T-helper 2 cell (primary cell): ENCODE measurements around the gene ACTL6B.
"Not testable (repeated sequence)": the region's sequence is repeated elsewhere in the genome, so short reads cannot be mapped to it uniquely, and the experiment has no call there.

Source experiments
- DNase-seq, 5 experiments: peaks; one replicate each; pipeline versions ENCODE4 v3.0.0 to v3.0.0-alpha.2; 2012 to 2022
- total RNA-seq, 2 donors: gene quantifications; one replicate each; lab custom pipeline; 2026; lab: John Stamatoyannopoulos, UW

ACTL6B gene
- total RNA-seq = 0 to 0.31 reads per million in 2 donors

- DNase-seq = peak in 4 of 5 experiments; percentile 30 to 66 (median 36)
These were observed at the start of gene ACTL6B for GRCh38 chr7:100655908-100656674. ACTL6B (minus strand) TSS chr7:100656448; CDS start chr7:100656354, 94 bp downstream.

GRCh38 chr7:100705320-100705752 is 49.1 kb upstream of the ACTL6B start:
- peak; percentile 54 to 75 (median 61) for DNase-seq

DNA sequence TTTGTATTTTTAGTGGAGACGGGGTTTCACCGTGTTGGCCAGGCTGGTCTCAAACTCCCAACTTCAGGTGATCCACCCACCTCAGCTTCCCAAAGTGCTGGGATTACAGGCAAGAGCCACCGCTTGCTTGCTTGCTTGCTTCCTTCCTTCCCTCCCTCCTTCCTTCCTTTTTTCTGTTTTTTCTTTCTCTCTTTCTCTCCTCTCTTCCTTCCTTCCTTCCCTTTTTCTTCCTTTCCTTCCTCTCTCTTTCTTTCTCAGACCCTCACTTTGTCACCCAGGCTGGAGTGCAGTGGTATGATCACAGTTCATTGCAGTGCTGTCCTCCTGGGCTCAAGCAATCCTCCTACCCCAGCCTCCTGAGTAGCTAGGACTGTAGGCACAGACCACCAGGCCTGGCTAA is 44.8 kb upstream of the ACTL6B start:
- not testable (repeated sequence) for DNase-seq

- DNase-seq = no peak
These were observed 42.8 kb upstream of the ACTL6B start for GRCh38 chr7:100699018-100699417.

DNA sequence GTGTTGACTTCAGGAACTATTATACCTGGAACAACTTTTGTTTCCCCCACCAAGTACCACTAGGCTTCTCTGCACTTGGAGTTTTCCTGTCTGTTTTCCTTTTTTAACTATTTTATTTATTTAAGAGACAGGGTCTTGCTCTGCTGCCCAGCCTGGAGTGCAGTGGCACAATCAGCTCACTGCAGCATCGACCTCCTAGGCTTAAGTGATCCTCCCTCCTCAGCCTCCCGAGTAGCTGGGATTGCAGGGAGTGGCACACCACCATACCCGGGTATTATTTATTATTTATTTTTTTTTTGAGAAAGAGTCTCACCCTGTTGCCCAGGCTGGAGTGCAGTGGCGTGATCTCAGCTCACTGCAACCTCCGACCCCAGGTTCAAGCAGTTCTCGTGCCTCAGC is 39.9 kb upstream of the ACTL6B start:
- no peak for DNase-seq

- peak; percentile 49 to 84 (median 59) for DNase-seq
These were observed 38.0 kb upstream of the ACTL6B start, which contains the start of gene GIGYF1 for GRCh38 chr7:100694098-100694745. GIGYF1 (minus strand) TSS chr7:100694250; CDS start chr7:100688238, 6,012 bp downstream.

GRCh38 chr7:100693312-100694097 is 37.3 kb upstream of the ACTL6B start:
- DNase-seq = peak in 1 of 5 experiments; percentile 37

DNA sequence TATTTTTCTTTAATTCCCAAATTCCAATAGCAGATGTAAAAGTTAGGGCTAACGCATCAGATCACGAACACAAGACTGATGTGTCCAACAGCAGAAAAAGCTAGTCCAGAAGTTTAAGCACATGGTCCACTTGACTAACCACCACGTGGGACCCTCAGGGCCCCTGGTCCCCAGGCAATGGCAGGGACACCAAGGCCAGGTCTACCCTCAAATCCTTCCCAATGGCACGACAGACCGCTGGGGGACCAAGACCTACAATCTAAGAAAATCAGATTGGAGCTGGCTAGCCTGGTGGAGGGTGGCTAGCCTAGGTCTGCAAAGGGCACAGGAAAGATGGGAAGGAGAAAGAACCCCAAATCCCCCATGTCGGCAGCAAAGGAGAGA is 36.3 kb upstream of the ACTL6B start:
- no peak for DNase-seq

DNA sequence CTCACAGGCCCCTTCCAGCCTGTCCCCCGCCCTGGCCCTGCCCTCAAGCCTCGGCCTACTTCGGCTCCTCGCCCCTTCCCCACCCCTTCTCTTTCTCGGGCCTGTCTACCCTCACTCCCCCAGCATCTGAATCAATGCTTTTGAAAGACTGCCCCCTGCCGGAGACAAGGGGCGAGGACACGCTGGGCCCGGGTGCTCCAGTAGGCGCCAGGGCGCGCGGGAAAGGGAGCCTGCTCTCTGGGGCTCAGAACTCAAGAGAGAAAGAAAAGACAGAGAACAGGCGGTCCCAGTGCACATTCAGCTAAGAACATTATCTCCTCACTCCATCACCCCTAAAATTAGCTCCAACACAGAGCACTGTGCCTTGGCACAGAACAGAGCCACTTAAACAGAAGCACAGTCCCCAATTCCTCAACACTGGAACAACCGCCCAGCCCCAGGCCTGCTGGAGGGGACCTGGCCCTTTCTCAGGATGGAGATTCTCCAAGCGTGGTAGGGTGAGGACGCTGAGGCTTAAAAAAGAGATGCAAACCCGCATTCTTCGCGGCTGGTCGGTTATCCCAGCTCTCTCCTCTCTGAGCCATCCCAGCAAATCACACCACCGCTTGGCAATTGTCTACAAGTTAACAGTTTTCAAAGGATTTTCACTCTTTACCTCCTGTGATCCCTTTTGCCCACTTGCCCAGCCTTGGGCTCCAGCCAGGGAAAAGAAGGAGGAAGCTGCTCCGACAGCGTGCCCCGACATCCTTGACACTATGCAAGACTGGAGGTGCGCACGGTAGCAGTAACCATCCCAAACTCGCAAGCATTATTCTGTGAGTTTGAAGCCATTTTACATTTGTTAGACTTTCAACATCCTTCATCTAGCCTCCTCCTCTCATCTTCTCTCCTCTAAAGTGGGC is 35.7 kb upstream of the ACTL6B start:
- peak; percentile 50 to 80 (median 72) for DNase-seq

DNA sequence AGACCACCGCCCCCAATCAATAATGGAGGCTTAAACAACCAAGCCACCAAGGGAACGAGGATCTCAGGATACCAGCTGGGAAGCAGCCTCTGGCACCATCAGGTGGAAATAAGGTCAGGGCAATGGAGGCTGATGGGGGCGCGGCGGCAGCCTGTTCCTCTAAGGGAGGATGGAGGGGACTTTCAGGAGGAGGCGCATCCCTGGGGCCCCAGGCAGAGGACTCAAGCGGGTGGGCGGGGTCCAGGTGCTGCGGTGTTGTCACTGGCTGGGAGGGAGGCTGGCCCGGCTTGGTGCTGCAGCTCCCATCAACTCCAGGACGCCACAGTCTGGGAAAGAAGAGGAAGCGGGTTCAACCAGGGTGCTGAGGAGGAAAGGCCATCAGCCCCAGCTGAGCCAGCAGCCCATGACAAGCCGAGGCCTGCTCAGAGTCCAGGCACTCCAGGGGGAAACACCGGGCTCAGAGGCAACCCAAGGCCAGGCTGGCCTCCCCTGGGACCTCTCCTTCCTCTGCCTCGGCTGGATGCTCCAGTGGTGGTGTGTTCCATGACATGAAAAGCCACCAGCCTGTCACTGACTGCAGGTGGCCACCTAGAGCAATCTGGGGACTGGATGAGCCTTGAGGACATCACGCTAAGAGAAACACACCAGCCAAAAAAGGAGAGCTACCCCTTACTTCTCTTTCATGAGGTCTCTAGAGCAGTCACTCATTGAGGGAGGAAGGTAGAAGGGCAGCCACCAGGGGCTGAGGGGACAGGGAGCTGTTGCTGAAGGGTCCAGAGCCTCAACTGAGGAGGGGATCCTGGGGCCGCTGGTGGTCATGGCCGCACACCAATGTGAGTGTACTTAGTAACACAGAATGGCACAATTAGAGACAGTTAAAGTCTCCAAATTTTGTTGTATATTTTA is 33.2 kb upstream of the ACTL6B start:
- DNase-seq = no peak

- DNase-seq = no peak
These were observed 32.1 kb upstream of the ACTL6B start for GRCh38 chr7:100688326-100688860.

GRCh38 chr7:100687751-100688300 is 31.6 kb upstream of the ACTL6B start:
- no peak for DNase-seq

DNA sequence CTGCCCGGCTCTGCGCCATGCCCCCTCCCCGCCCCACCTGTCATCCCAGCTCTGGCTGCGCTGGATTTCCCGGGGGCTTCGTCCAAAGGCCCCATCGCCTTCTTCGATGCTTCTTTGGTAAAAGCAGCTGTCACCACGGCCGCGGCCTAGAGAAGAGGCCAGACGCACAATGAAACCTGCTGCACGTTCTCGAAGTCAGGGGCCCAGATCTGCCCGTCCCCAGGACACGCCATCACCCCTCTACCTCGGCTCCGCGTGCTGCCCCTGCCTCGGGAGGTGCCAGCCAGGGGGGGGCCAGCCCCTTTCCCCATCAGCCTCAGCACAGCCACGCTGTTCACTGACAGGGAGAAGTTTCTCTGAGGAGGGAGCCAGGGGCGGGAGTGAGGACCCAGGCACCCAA is 31.0 kb upstream of the ACTL6B start:
- DNase-seq = no peak

DNA sequence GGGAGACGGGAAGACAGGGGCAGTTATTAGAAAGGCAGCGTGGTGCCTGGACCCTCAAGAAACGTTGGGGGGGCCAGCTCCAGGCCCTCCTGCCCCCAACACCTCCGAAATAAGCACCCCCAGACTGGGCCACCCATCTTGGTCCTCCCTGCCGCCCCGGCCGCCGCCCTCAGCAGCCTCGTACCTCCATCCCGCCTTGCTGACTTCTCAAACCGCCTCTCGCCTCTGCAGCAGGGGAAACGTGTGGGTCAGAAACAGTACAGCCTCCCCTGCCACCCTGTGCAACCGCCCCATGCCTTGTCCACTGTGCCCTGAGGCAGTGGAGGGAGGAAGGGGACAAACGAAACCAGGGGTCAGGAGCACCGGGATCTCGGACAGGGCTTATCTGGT is 30.6 kb upstream of the ACTL6B start:
- DNase-seq = no peak

DNA sequence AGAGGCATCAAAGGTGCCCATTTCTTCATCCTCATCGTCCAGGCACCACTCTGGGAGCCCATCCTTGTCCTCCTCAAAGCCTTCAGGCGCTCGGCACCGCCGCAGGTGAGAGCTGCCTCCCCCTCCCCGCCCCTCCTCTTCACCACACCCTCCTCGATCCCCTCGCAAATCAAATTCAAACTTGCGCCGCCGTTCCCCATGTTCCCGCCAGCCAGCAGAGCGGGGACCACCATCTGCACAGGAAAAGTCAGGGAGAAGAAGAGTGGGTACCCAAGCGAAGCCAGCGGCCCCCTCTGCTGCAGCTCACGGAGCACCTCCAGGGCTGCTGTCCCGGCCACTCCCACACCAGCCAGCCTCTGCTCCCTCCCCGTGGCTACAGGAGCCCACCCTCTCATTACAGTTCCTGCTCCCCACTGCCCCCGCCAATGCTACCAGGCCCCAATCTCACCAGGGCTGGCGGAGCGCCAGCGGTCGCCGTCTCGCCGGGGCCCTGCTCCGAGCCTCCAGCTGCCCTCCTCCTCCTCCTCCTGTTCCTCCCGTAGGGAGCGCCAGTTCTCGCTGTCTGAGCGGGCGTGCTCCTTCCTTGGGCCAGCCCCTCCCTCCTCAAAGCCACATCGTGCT is 30.1 kb upstream of the ACTL6B start:
- DNase-seq = no peak

DNA sequence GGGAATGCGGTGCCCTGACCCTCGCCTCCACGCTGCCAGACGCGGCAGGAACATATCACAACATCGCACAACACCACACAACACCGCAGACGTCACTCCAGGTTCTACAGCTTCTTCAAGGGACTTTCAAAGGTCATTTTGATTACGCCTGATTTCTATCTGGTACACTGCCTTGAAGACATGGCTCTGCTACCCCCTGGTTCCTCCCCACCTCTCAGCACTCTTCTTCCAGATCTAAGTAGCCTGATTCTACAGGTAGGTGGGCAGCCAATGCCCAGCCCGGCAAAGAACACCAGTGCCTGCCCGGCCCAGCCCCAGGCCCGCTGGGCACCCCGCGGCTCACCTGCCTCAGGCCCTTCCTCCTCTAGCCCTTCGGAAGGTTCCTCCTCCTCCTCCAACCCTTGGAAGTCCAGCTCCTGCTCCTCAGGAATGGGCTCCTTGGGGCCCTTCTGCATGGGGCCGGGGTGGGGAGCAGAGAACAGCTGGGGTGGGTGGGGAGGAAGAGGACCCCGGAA is 29.4 kb upstream of the ACTL6B start:
- DNase-seq = no peak

- DNase-seq = no peak
These were observed 28.9 kb upstream of the ACTL6B start for GRCh38 chr7:100685049-100685605.

GRCh38 chr7:100684534-100685042 is 28.3 kb upstream of the ACTL6B start:
- no peak for DNase-seq
